HG03095 (cell line): ENCODE results near the gene CACNA1A.

Source experiments
- ATAC-seq: cut with Tn5 transposase; IDR thresholded peaks from one replicate; pipeline ENCODE4 v1.9.1; 2021; ENCODE audit warnings: moderate library complexity; ENCODE audit not compliant: unreplicated experiment

CACNA1A gene

DNA sequence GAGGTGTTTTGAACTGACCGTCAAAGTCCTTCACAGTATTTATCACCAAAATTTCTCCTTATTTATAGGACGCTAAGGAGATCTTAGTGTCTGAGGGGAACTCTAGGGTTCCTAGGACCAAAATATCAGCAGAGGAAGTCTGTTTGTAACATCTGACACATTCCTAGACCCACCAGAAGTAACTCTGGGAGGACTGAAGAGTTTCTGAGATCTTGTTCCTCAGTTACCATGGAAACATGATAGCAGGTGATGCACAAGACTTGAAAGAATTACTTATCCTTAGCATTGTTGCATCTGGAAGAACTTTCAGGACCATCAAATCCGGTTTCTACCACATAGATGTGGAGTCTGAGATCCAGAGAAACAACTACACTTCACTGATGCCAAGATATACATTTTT, 191.5 kb downstream of the CACNA1A start:
- no peak for ATAC-seq

DNA sequence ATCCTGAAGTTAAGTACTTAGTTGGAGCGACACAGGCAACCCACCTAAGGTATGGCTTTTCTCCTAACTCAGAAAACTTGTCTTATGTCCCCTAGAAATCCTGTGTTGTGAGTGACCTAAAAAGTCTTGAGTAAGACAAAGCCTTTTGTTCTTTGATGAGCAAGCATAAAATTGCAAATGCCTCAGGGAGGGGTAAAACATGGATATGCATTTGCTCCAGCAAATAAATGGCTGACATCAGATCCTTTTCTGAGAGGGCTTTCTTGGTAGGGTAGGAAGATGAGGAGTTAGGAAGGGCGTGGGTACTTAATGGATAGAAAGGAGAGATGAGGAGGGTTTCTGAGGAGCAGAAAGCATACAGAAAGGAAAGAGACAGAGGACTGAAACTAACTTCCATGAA, 192.4 kb downstream of the CACNA1A start:
- ATAC-seq = no peak

DNA sequence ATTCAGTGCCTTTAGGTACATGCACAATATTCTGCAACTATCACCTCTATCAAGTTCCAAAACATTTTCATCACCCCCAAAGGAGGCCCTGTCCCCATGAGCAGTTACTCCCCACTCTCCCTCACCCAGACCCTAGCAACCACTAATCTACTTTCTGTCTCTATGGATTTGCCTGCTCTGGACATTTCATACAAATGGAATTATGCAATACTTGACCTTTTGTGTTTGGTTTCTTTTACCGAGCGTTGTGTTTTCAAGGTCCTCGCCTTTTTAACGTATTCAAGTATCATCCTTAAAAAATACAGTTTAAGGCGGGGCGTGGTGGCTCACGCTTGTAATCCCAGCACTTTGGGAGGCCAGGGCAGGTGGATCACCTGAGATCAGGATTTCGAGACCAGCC, 196.4 kb downstream of the CACNA1A start:
- ATAC-seq = no peak

DNA sequence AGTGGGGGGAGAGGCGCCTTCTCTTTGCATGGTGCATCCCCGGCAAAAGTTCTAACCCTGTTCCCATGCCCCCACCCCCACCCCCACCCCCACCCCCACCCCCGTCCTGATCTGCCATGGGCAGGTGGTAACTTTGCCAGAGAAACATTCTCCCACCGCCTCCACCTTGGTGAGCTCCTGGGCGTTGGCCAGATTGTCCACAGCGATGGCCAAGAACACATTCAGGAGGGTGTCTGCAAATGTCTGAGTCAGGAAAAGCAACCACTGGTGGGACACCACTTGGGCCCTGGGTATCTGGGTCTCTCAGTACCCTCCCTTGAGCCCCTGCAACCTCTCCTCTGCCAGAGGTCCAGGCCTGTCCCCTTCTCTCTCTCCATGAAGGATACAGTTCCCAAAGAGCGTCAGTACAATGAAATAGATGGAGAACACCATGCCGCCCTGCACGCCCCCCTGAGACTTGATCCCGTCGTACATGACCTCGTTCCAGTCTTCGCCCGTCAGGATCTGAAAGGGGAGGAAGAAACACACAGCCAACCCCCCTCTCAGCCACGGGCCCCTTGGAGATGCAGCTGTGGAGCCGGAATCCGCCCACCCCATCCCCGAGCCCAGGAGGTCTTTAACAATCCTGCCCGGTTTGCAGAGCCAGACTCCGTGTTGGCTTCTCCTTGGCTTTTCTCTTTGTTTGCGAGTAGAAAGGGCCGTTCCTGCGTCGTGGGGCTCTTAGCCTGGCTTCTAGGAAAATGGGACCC, 202.7 kb downstream of the CACNA1A start:
- no peak for ATAC-seq

GRCh38 chr19:13302526-13303270, 203.6 kb downstream of the CACNA1A start:
- ATAC-seq = no peak

- no peak for ATAC-seq
These were observed 204.5 kb downstream of the CACNA1A start for GRCh38 chr19:13301627-13302334.

GRCh38 chr19:13300421-13301030, 205.8 kb downstream of the CACNA1A start:
- ATAC-seq = no peak

DNA sequence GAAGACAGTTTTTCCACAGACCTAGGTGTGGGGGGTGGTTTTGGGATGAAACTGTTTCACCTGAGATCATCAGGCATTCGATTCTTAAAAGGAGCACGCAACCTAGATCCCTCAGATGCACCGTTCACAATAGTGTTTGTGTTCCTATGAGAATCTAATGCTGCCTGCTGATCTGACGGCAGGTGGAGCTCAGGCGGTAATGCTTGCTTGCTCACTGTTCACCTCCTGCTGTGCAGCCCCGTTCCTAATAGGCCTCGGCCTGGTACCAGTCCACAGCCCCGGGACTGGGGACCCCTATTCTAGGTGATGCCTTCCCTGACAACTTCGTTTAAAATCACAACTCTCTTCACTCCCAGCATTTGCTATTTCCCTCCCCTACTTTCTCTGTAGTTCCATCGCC, 206.4 kb downstream of the CACNA1A start:
- no peak for ATAC-seq

DNA sequence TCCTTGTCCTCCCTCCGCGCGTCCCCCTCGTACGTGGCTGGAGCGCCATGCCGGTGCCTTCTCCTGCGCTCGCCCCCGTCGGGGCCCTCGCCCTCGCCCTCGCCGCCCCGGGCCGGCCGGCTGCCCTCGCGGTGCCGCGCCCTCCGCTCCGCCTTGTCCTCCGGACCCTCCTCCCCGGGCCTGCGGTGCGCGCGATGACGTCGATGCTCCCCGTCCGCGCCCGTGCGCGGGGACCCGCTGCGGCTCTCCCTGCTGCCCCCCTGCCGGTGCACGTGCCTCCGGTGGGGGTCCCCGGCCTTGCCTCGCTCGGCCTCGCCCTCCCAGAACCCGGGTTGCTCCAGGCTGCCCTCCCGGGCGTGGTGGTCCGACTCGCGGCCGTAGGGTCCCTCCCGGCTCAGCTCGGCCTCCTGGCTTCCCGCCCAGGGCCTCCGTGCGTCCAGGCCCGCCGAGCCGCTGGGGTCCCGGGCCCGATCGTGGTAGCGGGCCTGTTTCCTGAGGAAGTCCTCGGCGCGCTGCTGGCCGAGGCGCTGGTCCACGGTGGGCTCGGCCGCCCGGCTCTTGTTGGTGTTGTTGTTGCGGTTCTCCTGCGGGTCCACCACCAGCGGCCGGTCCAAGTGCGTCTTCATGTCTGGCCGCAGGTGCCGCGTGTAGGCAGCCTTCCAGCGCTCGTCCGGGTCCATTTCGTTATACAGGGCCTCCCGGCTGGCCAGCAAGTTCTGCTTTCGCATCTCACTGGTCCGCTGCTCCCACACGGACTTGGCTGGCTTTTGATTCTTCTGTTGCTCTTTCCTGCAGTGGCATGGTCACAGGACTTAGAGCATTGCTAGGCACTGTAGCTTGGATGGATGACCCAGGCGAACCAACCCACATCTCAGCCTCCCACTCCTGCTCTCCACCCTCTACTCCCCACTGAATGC, 207.5 kb downstream of the CACNA1A start:
- no peak for ATAC-seq

GRCh38 chr19:13297023-13297422, 209.3 kb downstream of the CACNA1A start:
- ATAC-seq = no peak

- no peak for ATAC-seq
These were observed 211.3 kb downstream of the CACNA1A start for GRCh38 chr19:13294812-13295567.

DNA sequence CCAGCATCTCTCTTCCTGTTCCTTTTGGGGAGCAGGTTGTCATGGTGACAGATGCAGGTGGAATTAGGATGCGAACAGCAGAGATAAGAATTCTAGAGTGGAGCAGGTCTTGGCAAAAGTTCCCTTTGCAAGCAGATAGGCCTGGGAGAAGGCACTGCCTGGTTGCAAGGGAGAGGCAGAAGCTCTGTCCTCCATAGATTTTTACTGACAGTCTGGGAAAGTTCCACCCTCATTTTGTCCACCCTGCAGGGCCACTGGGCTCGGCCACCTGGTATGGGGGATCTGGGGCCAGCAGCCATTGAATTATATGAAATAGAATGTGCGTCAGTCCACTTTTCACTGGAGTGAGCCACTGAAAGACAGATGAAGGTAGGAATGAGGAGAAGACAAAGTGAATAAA, 214.4 kb downstream of the CACNA1A start:
- ATAC-seq = no peak

DNA sequence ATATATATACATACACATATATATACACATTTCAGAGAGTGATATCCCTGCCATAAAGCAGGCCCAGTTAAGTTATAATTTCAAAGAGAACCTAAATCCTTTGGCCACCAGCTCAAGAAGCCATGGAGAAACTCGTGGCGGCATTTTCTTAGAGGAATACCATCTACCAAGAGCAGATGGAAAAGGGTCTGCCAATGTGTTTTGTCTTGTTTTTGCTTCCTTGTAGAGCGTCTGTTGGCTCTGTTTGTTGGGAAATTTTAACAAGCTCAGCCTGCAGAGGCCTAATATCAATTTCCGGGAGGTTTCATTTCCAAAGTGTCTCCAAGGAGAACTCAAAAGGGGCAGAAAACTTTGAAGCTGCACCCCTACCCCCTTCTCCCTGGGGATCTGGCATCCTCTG, 215.5 kb downstream of the CACNA1A start:
- ATAC-seq = no peak

- no peak for ATAC-seq
These were observed 217.0 kb downstream of the CACNA1A start for GRCh38 chr19:13289295-13289694.

GRCh38 chr19:13286195-13286985, 219.9 kb downstream of the CACNA1A start:
- ATAC-seq = no peak

DNA sequence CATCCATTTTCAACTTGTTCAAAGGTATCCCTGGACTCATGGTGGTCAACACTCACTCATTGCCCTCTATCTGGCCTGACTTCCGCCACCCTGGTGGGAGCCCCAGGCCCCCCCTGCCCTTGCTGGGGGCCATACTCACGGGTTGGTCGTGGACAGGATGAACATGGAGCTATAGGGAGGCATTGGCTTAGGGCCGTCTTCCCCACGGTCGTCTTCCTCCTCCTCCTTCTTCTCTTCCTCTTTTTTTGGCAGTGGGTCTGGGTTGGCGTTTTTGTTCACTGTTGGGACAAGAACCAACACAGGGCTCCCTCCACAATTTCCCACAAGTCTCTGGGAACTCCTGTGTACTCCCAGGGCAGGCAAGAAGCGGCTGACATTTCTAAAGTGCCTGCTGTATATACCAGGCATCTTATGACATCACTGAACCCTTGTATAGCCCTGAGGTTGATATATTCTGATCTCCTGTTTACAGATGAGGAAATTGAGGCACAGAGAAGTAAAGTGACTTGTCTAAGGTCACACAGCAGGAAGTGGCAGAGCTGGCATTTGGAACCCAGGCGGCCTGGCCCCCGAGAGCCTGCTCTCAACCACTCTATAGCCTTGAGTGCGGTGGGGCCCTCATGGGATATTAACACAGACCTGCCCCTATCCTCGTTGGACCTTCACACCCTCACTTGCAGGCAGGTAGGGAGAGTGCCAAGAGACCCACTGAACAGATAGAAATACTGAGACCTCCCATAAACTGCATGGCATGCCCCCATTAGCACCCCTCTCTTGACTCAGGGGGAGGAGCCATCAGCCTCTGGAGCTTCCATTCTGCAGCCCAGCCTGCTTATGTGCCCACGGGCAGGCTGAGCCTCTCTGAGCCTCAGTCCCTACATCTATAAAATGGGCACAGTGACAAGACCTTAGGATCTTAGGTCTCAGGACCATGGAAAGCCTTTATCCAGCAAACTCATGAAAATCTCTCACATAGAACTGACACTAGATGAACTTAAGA, 221.1 kb downstream of the CACNA1A start:
- no peak for ATAC-seq

DNA sequence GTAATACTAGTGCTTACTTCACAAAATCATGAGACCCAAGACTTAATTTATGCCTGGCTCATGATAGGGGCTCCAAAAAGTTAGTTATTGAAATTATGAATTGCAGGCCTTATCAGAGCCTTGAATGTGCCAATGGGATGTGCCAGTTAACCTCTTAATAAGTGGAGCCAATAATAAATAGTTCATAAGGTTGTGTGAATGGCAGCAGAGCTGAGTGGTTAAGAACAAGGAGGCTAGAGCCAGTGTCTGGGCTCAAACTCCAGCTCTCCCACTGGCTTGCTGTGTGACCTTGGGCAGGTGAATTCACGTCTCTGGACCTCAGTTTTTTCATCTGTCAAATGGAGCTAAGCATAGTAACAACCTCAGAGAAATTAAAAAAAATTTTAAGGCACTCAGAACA, 222.4 kb downstream of the CACNA1A start:
- no peak for ATAC-seq
